ENCODE data around the gene NTM. TPM values are rescaled to one million over a fixed set of nuclear protein-coding genes. Genes with fewer than 3 reads are reported as not detected.

The NTM gene
- polyA plus RNA-seq, 1 donor (not counting 4 experiments of a cell fraction or from before 2014, with no cell fraction given), result 47.9 TPM

DNA sequence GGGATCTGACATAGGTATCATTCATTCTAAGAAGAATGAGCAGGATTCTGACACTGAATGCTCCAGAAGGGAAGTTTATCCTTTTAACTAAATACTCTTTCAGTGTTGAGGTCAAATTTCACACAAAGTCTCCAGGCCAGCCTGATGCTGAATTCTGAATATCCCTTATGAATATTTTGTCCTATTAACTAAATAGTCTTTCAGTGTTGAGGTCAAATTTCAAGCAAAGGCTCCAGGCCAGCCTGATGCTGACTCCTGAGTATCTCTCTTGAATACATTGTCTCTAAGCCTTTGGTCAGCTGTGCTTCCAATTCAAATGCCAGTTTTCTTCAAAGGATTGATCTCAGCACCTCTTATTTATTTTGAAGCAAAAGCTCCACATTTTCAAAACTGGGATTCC is 676.8 kb downstream of the NTM start:
- no peaks in the 10 kb centered on the region for H3K9me1 ChIP-seq (ENCODE audit: control insufficient read depth, extremely low read depth, insufficient read depth, low read length)
- no peaks in the 10 kb centered on the region for H3K79me2 ChIP-seq (ENCODE audit: control insufficient read depth, insufficient read depth, low read length)
- TF ChIP-seq, protein P1, sequence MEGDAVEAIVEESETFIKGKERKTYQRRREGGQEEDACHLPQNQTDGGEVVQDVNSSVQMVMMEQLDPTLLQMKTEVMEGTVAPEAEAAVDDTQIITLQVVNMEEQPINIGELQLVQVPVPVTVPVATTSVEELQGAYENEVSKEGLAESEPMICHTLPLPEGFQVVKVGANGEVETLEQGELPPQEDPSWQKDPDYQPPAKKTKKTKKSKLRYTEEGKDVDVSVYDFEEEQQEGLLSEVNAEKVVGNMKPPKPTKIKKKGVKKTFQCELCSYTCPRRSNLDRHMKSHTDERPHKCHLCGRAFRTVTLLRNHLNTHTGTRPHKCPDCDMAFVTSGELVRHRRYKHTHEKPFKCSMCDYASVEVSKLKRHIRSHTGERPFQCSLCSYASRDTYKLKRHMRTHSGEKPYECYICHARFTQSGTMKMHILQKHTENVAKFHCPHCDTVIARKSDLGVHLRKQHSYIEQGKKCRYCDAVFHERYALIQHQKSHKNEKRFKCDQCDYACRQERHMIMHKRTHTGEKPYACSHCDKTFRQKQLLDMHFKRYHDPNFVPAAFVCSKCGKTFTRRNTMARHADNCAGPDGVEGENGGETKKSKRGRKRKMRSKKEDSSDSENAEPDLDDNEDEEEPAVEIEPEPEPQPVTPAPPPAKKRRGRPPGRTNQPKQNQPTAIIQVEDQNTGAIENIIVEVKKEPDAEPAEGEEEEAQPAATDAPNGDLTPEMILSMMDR (optimal IDR thresholded peaks at IDR 0.05 in 1 of 3, IDR thresholded peaks at IDR 0.05 in 1 of 3, conservative IDR thresholded peaks at IDR 0.05 in 1 of 3; ENCODE audit: extremely low read depth in 1 of 3, insufficient read depth in 2 of 3, low read length in 3 of 3), result no peak
- TF ChIP-seq EZH2 (IDR thresholded peaks at IDR 0.05; ENCODE audit: low read length), result no peak
- DNase-seq (ENCODE audit: low read depth, low spot score) (no peak), FAIRE-seq (no peak)
- H3K27me3 ChIP-seq (ENCODE audit: control insufficient read depth, extremely low read depth, insufficient read depth, low read length), result no peaks in the 10 kb centered on the region
- H3K4me3 ChIP-seq (ENCODE audit: control insufficient read depth in 2 of 3, extremely low read depth in 1 of 3, insufficient read depth in 2 of 3, low read depth in 1 of 3, low read length in 3 of 3), result no peak overlapping the region
- no peak overlapping the region for H3K4me2 ChIP-seq (ENCODE audit: control insufficient read depth, extremely low read depth, insufficient read depth, low read depth, low read length)
- H3K4me1 ChIP-seq (ENCODE audit: control insufficient read depth, extremely low read depth, insufficient read depth, low read length), result peaks cover 6% of the 10 kb centered on the region
- no peaks in the 10 kb centered on the region for H4K20me1 ChIP-seq (ENCODE audit: control insufficient read depth, extremely low read depth, insufficient read depth, low read length)
- H3K9me3 ChIP-seq (ENCODE audit: control insufficient read depth, low read depth, low read length), result no peaks in the 10 kb centered on the region
- no peak overlapping the region for H2AFZ ChIP-seq (ENCODE audit: control insufficient read depth, low read length)
- H3K27ac ChIP-seq (ENCODE audit: control insufficient read depth, insufficient read depth, low read length), result no peak overlapping the region
- H3K9ac ChIP-seq (ENCODE audit: control insufficient read depth, extremely low read depth, insufficient read depth, low read length), result no peak overlapping the region
- dilution Hi-C loops (cut with MboI; ENCODE audit: extremely low pct_ligation_motif_present, low sequenced_read_pairs), result no loop called here
- no peaks in the 10 kb centered on the region for H3K36me3 ChIP-seq (ENCODE audit: control insufficient read depth in 2 of 2, extremely low read depth in 1 of 2, insufficient read depth in 2 of 2, low read length in 2 of 2)

- DNase-seq (ENCODE audit: low read depth, low spot score), result no peak
- TF ChIP-seq EZH2 (IDR thresholded peaks at IDR 0.05; ENCODE audit: low read length), result no peak
- TF ChIP-seq, protein P1 (optimal IDR thresholded peaks at IDR 0.05 in 1 of 3, IDR thresholded peaks at IDR 0.05 in 1 of 3, conservative IDR thresholded peaks at IDR 0.05 in 1 of 3; ENCODE audit: extremely low read depth in 1 of 3, insufficient read depth in 2 of 3, low read length in 3 of 3), result no peak
- H3K27ac ChIP-seq (ENCODE audit: control insufficient read depth, insufficient read depth, low read length), result no peak overlapping the region
- H3K79me2 ChIP-seq (ENCODE audit: control insufficient read depth, insufficient read depth, low read length), result no peaks in the 10 kb centered on the region
- H3K4me1 ChIP-seq (ENCODE audit: control insufficient read depth, extremely low read depth, insufficient read depth, low read length), result peaks cover 13% of the 10 kb centered on the region
- no peak overlapping the region for H3K4me3 ChIP-seq (ENCODE audit: control insufficient read depth in 2 of 3, extremely low read depth in 1 of 3, insufficient read depth in 2 of 3, low read depth in 1 of 3, low read length in 3 of 3)
- H3K36me3 ChIP-seq (ENCODE audit: control insufficient read depth in 2 of 2, extremely low read depth in 1 of 2, insufficient read depth in 2 of 2, low read length in 2 of 2), result no peaks in the 10 kb centered on the region
- no peak overlapping the region for H3K9ac ChIP-seq (ENCODE audit: control insufficient read depth, extremely low read depth, insufficient read depth, low read length)
- H3K9me3 ChIP-seq (ENCODE audit: control insufficient read depth, low read depth, low read length), result no peaks in the 10 kb centered on the region
- no peak for FAIRE-seq
- H4K20me1 ChIP-seq (ENCODE audit: control insufficient read depth, extremely low read depth, insufficient read depth, low read length), result no peaks in the 10 kb centered on the region
- H3K9me1 ChIP-seq (ENCODE audit: control insufficient read depth, extremely low read depth, insufficient read depth, low read length), result no peaks in the 10 kb centered on the region
- dilution Hi-C loops (cut with MboI; ENCODE audit: extremely low pct_ligation_motif_present, low sequenced_read_pairs), result no loop called here
- H3K27me3 ChIP-seq (ENCODE audit: control insufficient read depth, extremely low read depth, insufficient read depth, low read length), result no peaks in the 10 kb centered on the region
- H3K4me2 ChIP-seq (ENCODE audit: control insufficient read depth, extremely low read depth, insufficient read depth, low read depth, low read length), result no peak overlapping the region
- no peak overlapping the region for H2AFZ ChIP-seq (ENCODE audit: control insufficient read depth, low read length)
These were observed 677.6 kb downstream of the NTM start for GRCh38 chr11:132048040-132048439.
